ENCODE data around the gene TNIK. TPM values are rescaled to one million over a fixed set of nuclear protein-coding genes. Genes with fewer than 3 reads are reported as not detected.

The TNIK gene
- total RNA-seq, 1 experiment from 2014 or later, result 7.0 TPM

DNA sequence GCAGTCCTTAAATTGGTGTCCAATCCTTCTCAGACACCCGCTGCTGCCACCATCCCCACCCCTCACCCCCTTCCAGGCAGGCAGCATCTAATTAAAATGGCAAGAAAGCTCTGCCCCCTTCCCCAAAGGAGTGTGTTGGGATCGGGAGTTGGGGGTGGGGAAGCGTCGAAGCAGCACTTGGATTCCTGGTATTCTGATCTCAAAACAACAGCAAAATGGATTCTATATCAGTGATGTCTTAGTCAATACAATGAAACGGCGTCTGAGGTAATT is 1.4 kb downstream of the TNIK start:
- Histone ChIP-seq H3K27me3 (ENCODE audit: low read length) (no peaks in the 10 kb centered on the region), H4K20me1 (ENCODE audit: low read length) (no peaks in the 10 kb centered on the region), H3K79me2 (ENCODE audit: low read length) (peaks cover 35% of the 10 kb centered on the region), H2AFZ (ENCODE audit: low read length) (peak overlapping the region; percentile 100), H3K9me3 (ENCODE audit: low read length) (no peaks in the 10 kb centered on the region), H3K4me3 (ENCODE audit: low read length) (peak overlapping the region; percentile 84), H3F3A (ENCODE audit: low read length, unreplicated experiment) (no peaks in the 10 kb centered on the region), H3K9me2 (replicated peaks; ENCODE audit: low read length) (no peaks in the 10 kb centered on the region), H3K4me1 (ENCODE audit: insufficient read depth, low read length) (peaks cover 30% of the 10 kb centered on the region), H3K4me2 (ENCODE audit: low read length) (peak overlapping the region; percentile 89), H3K9ac (ENCODE audit: low read length) (peak overlapping the region; percentile 78; the same call in 1 of the 2 replicates), H3K36me3 (ENCODE audit: low read depth, low read length) (no peaks in the 10 kb centered on the region), H3K27ac (ENCODE audit: low read length) (no peak overlapping the region)
- DNase-seq (no peak), ATAC-seq (no peak)
- CTCF ChIA-PET, result no interaction called here
- intact Hi-C loops (cut with micrococcal nuclease), result no loop called here
- POLR2A ChIA-PET (ENCODE audit: unreplicated experiment), result no interaction called here
- BruUV-seq (replicated peaks), result no TSS peak
- TF ChIP-seq EZH2phosphoT487 (IDR thresholded peaks at IDR 0.05; ENCODE audit: borderline replicate concordance, low read length), result no peak
- no peak for TF ChIP-seq EZH2 (IDR thresholded peaks at IDR 0.05; ENCODE audit: low read length, unreplicated experiment)
- TF ChIP-seq, protein P1, sequence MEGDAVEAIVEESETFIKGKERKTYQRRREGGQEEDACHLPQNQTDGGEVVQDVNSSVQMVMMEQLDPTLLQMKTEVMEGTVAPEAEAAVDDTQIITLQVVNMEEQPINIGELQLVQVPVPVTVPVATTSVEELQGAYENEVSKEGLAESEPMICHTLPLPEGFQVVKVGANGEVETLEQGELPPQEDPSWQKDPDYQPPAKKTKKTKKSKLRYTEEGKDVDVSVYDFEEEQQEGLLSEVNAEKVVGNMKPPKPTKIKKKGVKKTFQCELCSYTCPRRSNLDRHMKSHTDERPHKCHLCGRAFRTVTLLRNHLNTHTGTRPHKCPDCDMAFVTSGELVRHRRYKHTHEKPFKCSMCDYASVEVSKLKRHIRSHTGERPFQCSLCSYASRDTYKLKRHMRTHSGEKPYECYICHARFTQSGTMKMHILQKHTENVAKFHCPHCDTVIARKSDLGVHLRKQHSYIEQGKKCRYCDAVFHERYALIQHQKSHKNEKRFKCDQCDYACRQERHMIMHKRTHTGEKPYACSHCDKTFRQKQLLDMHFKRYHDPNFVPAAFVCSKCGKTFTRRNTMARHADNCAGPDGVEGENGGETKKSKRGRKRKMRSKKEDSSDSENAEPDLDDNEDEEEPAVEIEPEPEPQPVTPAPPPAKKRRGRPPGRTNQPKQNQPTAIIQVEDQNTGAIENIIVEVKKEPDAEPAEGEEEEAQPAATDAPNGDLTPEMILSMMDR (conservative IDR thresholded peaks at IDR 0.05; ENCODE audit: low read depth, low read length), result no peak

DNA sequence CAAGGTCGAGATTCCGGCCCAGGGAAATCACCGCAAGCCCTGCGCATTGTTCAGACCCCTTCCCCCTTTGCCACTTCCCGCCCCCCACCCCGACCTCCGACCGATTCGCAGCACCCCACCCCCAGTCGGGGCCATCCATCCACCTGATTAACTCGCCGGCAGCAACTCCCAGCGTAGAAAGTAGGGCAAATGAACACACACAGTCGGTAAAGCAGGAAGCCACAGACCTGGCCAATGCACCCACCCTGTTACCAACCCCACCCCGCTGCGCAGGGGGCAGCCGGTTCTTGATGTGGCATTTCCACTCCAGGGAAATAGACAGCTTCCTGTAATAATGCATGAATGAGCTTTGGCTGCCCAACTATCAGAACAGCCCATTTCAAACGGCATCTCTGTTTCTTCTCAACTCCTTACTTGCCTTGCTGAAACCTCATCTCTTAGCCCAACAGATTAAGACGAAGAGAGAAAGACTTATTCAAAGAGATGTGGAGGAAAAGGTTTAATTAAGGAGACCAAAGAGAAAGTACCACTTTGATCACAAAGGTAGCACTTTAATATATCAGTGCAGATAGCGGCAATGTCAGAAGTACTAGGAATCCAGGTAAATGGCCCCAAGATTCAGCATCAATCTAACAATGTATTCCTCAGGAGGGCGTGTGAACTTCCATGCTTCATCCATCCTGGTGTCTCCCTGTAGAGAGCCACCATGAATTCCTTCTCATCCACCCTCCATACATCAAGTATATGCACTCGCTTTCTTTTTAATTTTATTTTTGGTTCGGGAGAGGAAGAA is 1.9 kb downstream of the TNIK start:
- no peak overlapping the region for H3K9ac ChIP-seq (ENCODE audit: low read length)
- peak overlapping the region; percentile 84 for H3K4me3 ChIP-seq (ENCODE audit: low read length)
- H3K27ac ChIP-seq (ENCODE audit: low read length), result no peak overlapping the region
- no peaks in the 10 kb centered on the region for H3K9me2 ChIP-seq (replicated peaks; ENCODE audit: low read length)
- ATAC-seq (no peak), DNase-seq (no peak)
- no peaks in the 10 kb centered on the region for H3K9me3 ChIP-seq (ENCODE audit: low read length)
- no peaks in the 10 kb centered on the region for H3K27me3 ChIP-seq (ENCODE audit: low read length)
- H3F3A ChIP-seq (ENCODE audit: low read length, unreplicated experiment), result no peaks in the 10 kb centered on the region
- peak overlapping the region; percentile 100 for H2AFZ ChIP-seq (ENCODE audit: low read length)
- H4K20me1 ChIP-seq (ENCODE audit: low read length), result no peaks in the 10 kb centered on the region
- peaks cover 30% of the 10 kb centered on the region for H3K4me1 ChIP-seq (ENCODE audit: insufficient read depth, low read length)
- intact Hi-C loops (cut with micrococcal nuclease), result no loop called here
- peak overlapping the region; percentile 89 for H3K4me2 ChIP-seq (ENCODE audit: low read length)
- TF ChIP-seq, protein P1 (conservative IDR thresholded peaks at IDR 0.05; ENCODE audit: low read depth, low read length), result no peak
- TF ChIP-seq EZH2phosphoT487 (IDR thresholded peaks at IDR 0.05; ENCODE audit: borderline replicate concordance, low read length) (no peak), EZH2 (IDR thresholded peaks at IDR 0.05; ENCODE audit: low read length, unreplicated experiment) (no peak)
- CTCF ChIA-PET, result no interaction called here
- peaks cover 35% of the 10 kb centered on the region for H3K79me2 ChIP-seq (ENCODE audit: low read length)
- POLR2A ChIA-PET (ENCODE audit: unreplicated experiment), result no interaction called here
- H3K36me3 ChIP-seq (ENCODE audit: low read depth, low read length), result no peaks in the 10 kb centered on the region
- TSS peak; percentile 29 for BruUV-seq (replicated peaks)

- POLR2A ChIA-PET (ENCODE audit: unreplicated experiment), result no interaction called here
- BruUV-seq (replicated peaks), result no TSS peak
- H3K79me2 ChIP-seq (ENCODE audit: low read length), result peaks cover 35% of the 10 kb centered on the region
Observed at GRCh38 chr3:171457607-171458061, 2.6 kb downstream of the TNIK start.

More at GRCh38 chr3:171457607-171458061, 2.6 kb downstream of the TNIK start:
- intact Hi-C loops (cut with micrococcal nuclease), result no loop called here
- Histone ChIP-seq H3K27me3 (ENCODE audit: low read length) (no peaks in the 10 kb centered on the region), H3K9me3 (ENCODE audit: low read length) (no peaks in the 10 kb centered on the region), H3K4me1 (ENCODE audit: insufficient read depth, low read length) (peaks cover 30% of the 10 kb centered on the region), H3K4me2 (ENCODE audit: low read length) (no peak overlapping the region), H2AFZ (ENCODE audit: low read length) (no peak overlapping the region), H3F3A (ENCODE audit: low read length, unreplicated experiment) (no peaks in the 10 kb centered on the region), H3K4me3 (ENCODE audit: low read length) (no peak overlapping the region), H3K27ac (ENCODE audit: low read length) (no peak overlapping the region), H4K20me1 (ENCODE audit: low read length) (no peaks in the 10 kb centered on the region), H3K36me3 (ENCODE audit: low read depth, low read length) (no peaks in the 10 kb centered on the region), H3K9me2 (replicated peaks; ENCODE audit: low read length) (no peaks in the 10 kb centered on the region), H3K9ac (ENCODE audit: low read length) (no peak overlapping the region)
- CTCF ChIA-PET, result no interaction called here
- no peak for DNase-seq
- TF ChIP-seq, protein P1 (conservative IDR thresholded peaks at IDR 0.05; ENCODE audit: low read depth, low read length), result no peak
- TF ChIP-seq EZH2phosphoT487 (IDR thresholded peaks at IDR 0.05; ENCODE audit: borderline replicate concordance, low read length) (no peak), EZH2 (IDR thresholded peaks at IDR 0.05; ENCODE audit: low read length, unreplicated experiment) (no peak)
- no peak for ATAC-seq
